ENCODE measurements around the gene FGD6. TPM values are rescaled to one million over a fixed set of nuclear protein-coding genes. Genes with fewer than 3 reads are reported as not detected.
"Not testable (repeated sequence)": the region's sequence is repeated elsewhere in the genome, so short reads cannot be mapped to it uniquely, and the experiment has no call there.

FGD6 gene
- total RNA-seq, 1 experiment from 2014 or later = 18.2 TPM

DNA sequence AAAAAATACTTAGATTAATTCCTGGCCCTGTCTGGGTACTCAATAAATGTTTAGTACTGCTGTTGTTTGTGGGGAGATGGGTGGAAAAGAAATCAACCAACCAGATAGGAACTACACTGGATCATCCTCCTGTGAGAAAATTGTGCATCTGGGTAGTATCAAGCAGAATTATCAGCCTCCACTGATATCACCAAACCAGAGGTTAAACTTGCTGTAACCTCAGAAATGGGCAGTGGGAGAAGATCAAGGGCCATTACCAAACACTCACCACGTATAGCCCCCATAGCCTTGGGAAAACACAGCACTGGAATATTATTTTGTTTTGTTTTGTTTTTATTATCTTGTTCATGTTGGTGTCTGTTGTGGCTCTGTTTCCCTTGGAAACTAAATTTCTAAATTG, 20.0 kb upstream of the FGD6 start:
- H3K9me2 ChIP-seq (ENCODE audit: insufficient read depth) = no peaks in the 10 kb centered on the region
- H2AFZ ChIP-seq (ENCODE audit: low read depth, low read length, poor library complexity, severe bottlenecking) = no peak overlapping the region
- DNase-seq (ENCODE audit: low read depth, low spot score) (no peak), ATAC-seq (no peak)
- H3K4me1 ChIP-seq (ENCODE audit: control insufficient read depth in 1 of 2, insufficient read depth in 2 of 2, low read length in 2 of 2) = no peaks in the 10 kb centered on the region; a peak in 1 of 4 replicates
- H3K79me2 ChIP-seq (ENCODE audit: insufficient read depth, low read length) = peaks cover 82% of the 10 kb centered on the region
- CTCF ChIA-PET = no interaction called here
- RAD21 ChIA-PET (ENCODE audit: low non-redundant PET in 1 of 2, low total read pairs in 2 of 2, uncharacterized antibody in 2 of 2, unreplicated experiment in 2 of 2) = no interaction called here
- POLR2A ChIA-PET = no interaction called here
- H3K27me3 ChIP-seq (ENCODE audit: insufficient read depth, low read length) = no peaks in the 10 kb centered on the region
- BruUV-seq (replicated peaks) = no TSS peak
- H3K36me3 ChIP-seq (ENCODE audit: control insufficient read depth in 1 of 2, insufficient read depth in 2 of 2, low read length in 2 of 2) = no peaks in the 10 kb centered on the region
- no peak overlapping the region for H3K9ac ChIP-seq (ENCODE audit: low read length)
- no peak overlapping the region for H3K4me3 ChIP-seq (replicated peaks in 1 of 2; ENCODE audit: low read depth in 1 of 2, low read length in 2 of 2)
- TF ChIP-seq ZFX (IDR thresholded peaks at IDR 0.05) (no peak), SP1 (IDR thresholded peaks at IDR 0.05; ENCODE audit: low read depth) (no peak), POLR2AphosphoS5 (IDR thresholded peaks at IDR 0.05; ENCODE audit: low read depth, low read length) (no peak), TCF7L2 (IDR thresholded peaks at IDR 0.05; ENCODE audit: borderline replicate concordance, extremely low read depth, insufficient read depth, insufficient read length) (no peak), ELF1 (IDR thresholded peaks at IDR 0.05; ENCODE audit: borderline replicate concordance, low read depth) (no peak), JUND (IDR thresholded peaks at IDR 0.05) (no peak), EGR1 (IDR thresholded peaks at IDR 0.05; ENCODE audit: low read depth) (no peak), FOSL1 (IDR thresholded peaks at IDR 0.05; ENCODE audit: low read depth) (no peak), SRF (IDR thresholded peaks at IDR 0.05; ENCODE audit: low read depth) (no peak), EZH2 (IDR thresholded peaks at IDR 0.05) (no peak), YY1 (IDR thresholded peaks at IDR 0.05; ENCODE audit: extremely low read depth, insufficient replicate concordance, low read depth, low read length) (no peak)
- intact Hi-C loops (cut with micrococcal nuclease) = no loop called here
- no peak overlapping the region for H3K4me2 ChIP-seq (ENCODE audit: low read length)
- no peak overlapping the region for H3K27ac ChIP-seq (ENCODE audit: low read depth, low read length)
- no peaks in the 10 kb centered on the region for H3K9me3 ChIP-seq (ENCODE audit: control insufficient read depth in 1 of 2, insufficient read depth in 1 of 2, low read depth in 1 of 2, low read length in 2 of 2)
- H4K20me1 ChIP-seq (ENCODE audit: insufficient read depth) = 0 out of 2 replicates have a peak, but pooled peaks cover 11% of the 10 kb centered on the region

GRCh38 chr12:95235621-95236020, 18.4 kb upstream of the FGD6 start:
- intact Hi-C loops (cut with micrococcal nuclease); H3K9ac ChIP-seq (ENCODE audit: low read length); H3K4me1 ChIP-seq (ENCODE audit: control insufficient read depth in 1 of 2, insufficient read depth in 2 of 2, low read length in 2 of 2); H3K9me2 ChIP-seq (ENCODE audit: insufficient read depth); POLR2A ChIA-PET; H3K27me3 ChIP-seq (ENCODE audit: insufficient read depth, low read length); H3K36me3 ChIP-seq (ENCODE audit: control insufficient read depth in 1 of 2, insufficient read depth in 2 of 2, low read length in 2 of 2); H2AFZ ChIP-seq (ENCODE audit: low read depth, low read length, poor library complexity, severe bottlenecking); H3K27ac ChIP-seq (ENCODE audit: low read depth, low read length); H3K4me3 ChIP-seq (replicated peaks in 1 of 2; ENCODE audit: low read depth in 1 of 2, low read length in 2 of 2); H3K4me2 ChIP-seq (ENCODE audit: low read length); CTCF ChIA-PET; BruUV-seq (replicated peaks); H3K9me3 ChIP-seq (ENCODE audit: control insufficient read depth in 1 of 2, insufficient read depth in 1 of 2, low read depth in 1 of 2, low read length in 2 of 2); ATAC-seq; RAD21 ChIA-PET (ENCODE audit: low non-redundant PET in 1 of 2, low total read pairs in 2 of 2, uncharacterized antibody in 2 of 2, unreplicated experiment in 2 of 2); DNase-seq (ENCODE audit: low read depth, low spot score): not testable (repeated sequence)
- 0 out of 2 replicates have a peak, but pooled peaks cover 11% of the 10 kb centered on the region for H4K20me1 ChIP-seq (ENCODE audit: insufficient read depth)
- peaks cover 82% of the 10 kb centered on the region for H3K79me2 ChIP-seq (ENCODE audit: insufficient read depth, low read length)

- H2AFZ ChIP-seq (ENCODE audit: low read depth, low read length, poor library complexity, severe bottlenecking); RAD21 ChIA-PET (ENCODE audit: low non-redundant PET in 1 of 2, low total read pairs in 2 of 2, uncharacterized antibody in 2 of 2, unreplicated experiment in 2 of 2); H3K9ac ChIP-seq (ENCODE audit: low read length); H3K9me3 ChIP-seq (ENCODE audit: control insufficient read depth in 1 of 2, insufficient read depth in 1 of 2, low read depth in 1 of 2, low read length in 2 of 2); POLR2A ChIA-PET; CTCF ChIA-PET; DNase-seq (ENCODE audit: low read depth, low spot score); H3K4me2 ChIP-seq (ENCODE audit: low read length); H3K27ac ChIP-seq (ENCODE audit: low read depth, low read length); H3K36me3 ChIP-seq (ENCODE audit: control insufficient read depth in 1 of 2, insufficient read depth in 2 of 2, low read length in 2 of 2); H3K9me2 ChIP-seq (ENCODE audit: insufficient read depth); intact Hi-C loops (cut with micrococcal nuclease); BruUV-seq (replicated peaks); H3K27me3 ChIP-seq (ENCODE audit: insufficient read depth, low read length); H4K20me1 ChIP-seq (ENCODE audit: insufficient read depth); ATAC-seq; H3K4me3 ChIP-seq (replicated peaks in 1 of 2; ENCODE audit: low read depth in 1 of 2, low read length in 2 of 2): not testable (repeated sequence)
- Histone ChIP-seq H3K4me1 (ENCODE audit: control insufficient read depth in 1 of 2, insufficient read depth in 2 of 2, low read length in 2 of 2) (peaks cover 3 to 16% of the 10 kb centered on the region in 2 experiments; a peak in 3 of 4 replicates), H3K79me2 (ENCODE audit: insufficient read depth, low read length) (peaks cover 83% of the 10 kb centered on the region)
Measured at GRCh38 chr12:95234187-95234586, 16.9 kb upstream of the FGD6 start.
